Smooth muscle cell (in vitro differentiated cells): ENCODE data around the gene GYS1. TPM values are rescaled to one million over a fixed set of nuclear protein-coding genes. Genes with fewer than 3 reads are reported as not detected.
"Not testable (repeated sequence)": the region's sequence is repeated elsewhere in the genome, so short reads cannot be mapped to it uniquely, and the experiment has no call there.

Experiments
- DNase-seq: peaks from one replicate; lab custom pipeline; 2025; ENCODE audit not compliant: unreplicated experiment; lab: John Stamatoyannopoulos, UW
- H2AFZ ChIP-seq: fragments of 200-600 bp; sonication (generic); 2 replicates; pipeline ENCODE4 v1.6.0; 2016; ENCODE audit warnings: antibody characterized with exemption, low read depth, mild to moderate bottlenecking
- H3F3A ChIP-seq: fragments of 200-600 bp; sonication (generic); 2 replicates; pipeline ENCODE4 v1.6.0; 2017; ENCODE audit warnings: antibody characterized with exemption, low read depth
- H3K27ac ChIP-seq: fragments of 200-600 bp; sonication (generic); 2 replicates; pipeline ENCODE4 v1.5.1; 2016; ENCODE audit warnings: low read depth, mild to moderate bottlenecking
- H3K27me3 ChIP-seq: fragments of 200-600 bp; sonication (generic); 2 replicates; pipeline ENCODE4 v1.6.1; 2016; ENCODE audit warnings: low read depth, mild to moderate bottlenecking
- H3K36me3 ChIP-seq: fragments of 200-600 bp; sonication (generic); 2 replicates; pipeline ENCODE4 v1.5.1; 2016; ENCODE audit warnings: low read depth
- H3K4me1 ChIP-seq: fragments of 200-600 bp; sonication (generic); 2 replicates; pipeline ENCODE4 v1.5.1; 2016; ENCODE audit warnings: low read depth
- H3K4me2 ChIP-seq: fragments of 200-600 bp; sonication (generic); 2 replicates; pipeline ENCODE4 v1.6.0; 2016; ENCODE audit warnings: mild to moderate bottlenecking
- H3K4me3 ChIP-seq: fragments of 200-600 bp; sonication (generic); 2 replicates; pipeline ENCODE4 v1.5.1; 2016; ENCODE audit warnings: mild to moderate bottlenecking
- H3K79me2 ChIP-seq: fragments of 200-600 bp; sonication (generic); 2 replicates; pipeline ENCODE4 v1.6.0; 2016; ENCODE audit warnings: low read depth, mild to moderate bottlenecking
- H3K9ac ChIP-seq: fragments of 200-600 bp; sonication (generic); 2 replicates; pipeline ENCODE4 v1.6.0; 2016; ENCODE audit warnings: low read depth
- H3K9me3 ChIP-seq: fragments of 200-600 bp; sonication (generic); replicated peaks from 2 replicates; pipeline ENCODE4 v1.5.1; 2016; ENCODE audit warnings: low read depth
- H4K20me1 ChIP-seq: fragments of 200-600 bp; sonication (generic); 2 replicates; pipeline ENCODE4 v1.6.0; 2016; ENCODE audit warnings: low read depth
- CTCF ChIP-seq: fragments of 200-600 bp; sonication (generic); IDR thresholded peaks from 2 replicates; pipeline ENCODE4 v1.5.1; 2017; ENCODE audit warnings: borderline replicate concordance, mild to moderate bottlenecking, antibody characterized with exemption; ENCODE audit not compliant: insufficient read depth, poor library complexity, severe bottlenecking
- WGBS: methylation state at CpG from one replicate; pipeline ENCODE4 v1.1.7; 2016; ENCODE audit warnings: low lambda C conversion rate; 5-methylcytosine and 5-hydroxymethylcytosine counted together
- polyA plus RNA-seq: library from polyadenylated mRNA; unstranded; fragments of >200 nt; fragmentation: Nextera tagmentation; extraction: Ambion mirVana; gene quantifications from 2 replicates; pipeline ENCODE4 v1.2.1, GENCODE V29; 2016
- total RNA-seq: library from RNA; depleted of rRNA; stranded (reverse); fragments of >200 nt; gene quantifications from 2 replicates; pipeline ENCODE4 v1.2.3, GENCODE V29; 2014

GYS1 gene
- total and polyA plus RNA-seq, 2 experiments from 2014 or later, result 58.1 to 82.6 TPM

- Histone ChIP-seq H3F3A (no peaks in the 10 kb centered on the region), H3K9me3 (no peaks in the 10 kb centered on the region), H4K20me1 (no peaks in the 10 kb centered on the region), H3K4me2 (no peak overlapping the region), H3K27ac (no peak overlapping the region), H3K4me3 (no peak overlapping the region), H3K27me3 (peaks cover 6% of the 10 kb centered on the region), H3K79me2 (no peaks in the 10 kb centered on the region), H2AFZ (no peak overlapping the region), H3K36me3 (no peaks in the 10 kb centered on the region), H3K9ac (no peak overlapping the region), H3K4me1 (no peaks in the 10 kb centered on the region)
- TF ChIP-seq CTCF, result peak; percentile 5
- DNase-seq, result no peak
- 63% methylated on average over 39 of the region's 41 CpGs for WGBS
Measured at GRCh38 chr19:49019242-49019932, 26.3 kb upstream of the GYS1 start.

GRCh38 chr19:49018388-49019241 lies 25.5 kb upstream of the GYS1 start:
- 52% methylated on average over 44 of the region's 50 CpGs for WGBS
- H3K36me3 ChIP-seq, H2AFZ ChIP-seq, H3K27ac ChIP-seq, H3K9me3 ChIP-seq, H3K4me1 ChIP-seq, DNase-seq, H4K20me1 ChIP-seq, H3K27me3 ChIP-seq, H3K79me2 ChIP-seq, H3K9ac ChIP-seq, H3F3A ChIP-seq: not testable (repeated sequence)
- peak overlapping the region; percentile 95 for H3K4me2 ChIP-seq
- H3K4me3 ChIP-seq, result peak overlapping the region; percentile 46

GRCh38 chr19:49017666-49018351 lies 24.7 kb upstream of the GYS1 start:
- H3K36me3 ChIP-seq, result no peaks in the 10 kb centered on the region
- H3K27ac ChIP-seq, result no peak overlapping the region
- no peak overlapping the region for H3K9ac ChIP-seq
- WGBS, result 5% methylated on average over 57 of the region's 62 CpGs
- no peaks in the 10 kb centered on the region for H3K4me1 ChIP-seq
- no peaks in the 10 kb centered on the region for H4K20me1 ChIP-seq
- H2AFZ ChIP-seq, result peak overlapping the region; percentile 1
- H3K4me2 ChIP-seq, result peak overlapping the region; percentile 95
- no peaks in the 10 kb centered on the region for H3F3A ChIP-seq
- H3K4me3 ChIP-seq, result peak overlapping the region; percentile 46
- TF ChIP-seq CTCF, result peak; percentile 36
- peak; percentile 25 for DNase-seq
- H3K9me3 ChIP-seq, result no peaks in the 10 kb centered on the region
- H3K27me3 ChIP-seq, result peaks cover 6% of the 10 kb centered on the region
- H3K79me2 ChIP-seq, result no peaks in the 10 kb centered on the region

- Histone ChIP-seq H3K4me2 (peak within 1 kb of the TSS; percentile 95), H3K36me3 (no peaks in the 10 kb centered on the region), H4K20me1 (no peaks in the 10 kb centered on the region), H3K27ac (no peak within 1 kb of the TSS), H3K9ac (no peak within 1 kb of the TSS), H3K4me3 (peak within 1 kb of the TSS; percentile 46), H3F3A (no peaks in the 10 kb centered on the region), H2AFZ (peak within 1 kb of the TSS; percentile 1), H3K9me3 (no peaks in the 10 kb centered on the region), H3K79me2 (no peaks in the 10 kb centered on the region), H3K27me3 (peaks cover 6% of the 10 kb centered on the region), H3K4me1 (no peaks in the 10 kb centered on the region)
- 80% methylated on average over 17 of the region's 17 CpGs for WGBS
- DNase-seq, result no peak
- no peak for TF ChIP-seq CTCF
Measured at GRCh38 chr19:49017041-49017665, 24.0 kb upstream of the GYS1 start, which contains the start of gene LHB. LHB (minus strand) TSS chr19:49017091; CDS start chr19:49017081, 10 bp downstream.
